Upper lobe of right lung (tissue), 1 donor: ENCODE measurements around the gene NTM. TPM values are rescaled to one million over a fixed set of nuclear protein-coding genes. Genes with fewer than 3 reads are reported as not detected.
"Not testable (repeated sequence)": the region's sequence is repeated elsewhere in the genome, so short reads cannot be mapped to it uniquely, and the experiment has no call there.

Experiments used
- ATAC-seq: fragments of 200-7000 bp; cut with Tn5 transposase; one replicate; pipeline ENCODE4 v1.9.1; 2020; ENCODE audit warnings: mild to moderate bottlenecking, moderate library complexity
- DNase-seq: peaks from one replicate; pipeline ENCODE4 v3.0.0-alpha.2; 2020
- H3K27ac ChIP-seq: fragments of 200-600 bp; one replicate; pipeline ENCODE4 v1.8.0; 2022
- H3K27me3 ChIP-seq: fragments of 200-600 bp; one replicate; pipeline ENCODE4 v1.8.0; 2022; ENCODE audit warnings: mild to moderate bottlenecking
- H3K36me3 ChIP-seq: fragments of 200-600 bp; one replicate; pipeline ENCODE4 v1.8.0; 2022
- H3K4me1 ChIP-seq: fragments of 200-600 bp; one replicate; pipeline ENCODE4 v1.8.0; 2022
- H3K4me3 ChIP-seq: fragments of 200-600 bp; one replicate; pipeline ENCODE4 v1.8.0; 2022; ENCODE audit warnings: mild to moderate bottlenecking
- H3K9me3 ChIP-seq: fragments of 200-600 bp; one replicate; pipeline ENCODE4 v1.8.0; 2022
- intact Hi-C: fragments of 100-400 bp; cut with DNase I; formaldehyde crosslinking; loops from one replicate; pipeline ENCODE4 v1.11.0; 2022
- total RNA-seq: library from RNA; stranded (reverse); fragmentation: NEBNext Ultra II Directional; extraction: Animal tissue kit (Norgen Biotek cat#: 25700); gene quantifications from one replicate; pipeline ENCODE4 v1.2.1, GENCODE V29; 2021
- TF ChIP-seq, protein P1 (sequence below): fragments of 200-600 bp; IDR thresholded peaks from one replicate; pipeline ENCODE4 v1.8.0; 2022; ENCODE audit warnings: antibody characterized with exemption
- donor health status: DM: no; HTN: yes; CAD: no; lungs with severe emphysema.

NTM gene
- total RNA-seq, 1 donor from 2014 or later, result 3.7 TPM

DNA sequence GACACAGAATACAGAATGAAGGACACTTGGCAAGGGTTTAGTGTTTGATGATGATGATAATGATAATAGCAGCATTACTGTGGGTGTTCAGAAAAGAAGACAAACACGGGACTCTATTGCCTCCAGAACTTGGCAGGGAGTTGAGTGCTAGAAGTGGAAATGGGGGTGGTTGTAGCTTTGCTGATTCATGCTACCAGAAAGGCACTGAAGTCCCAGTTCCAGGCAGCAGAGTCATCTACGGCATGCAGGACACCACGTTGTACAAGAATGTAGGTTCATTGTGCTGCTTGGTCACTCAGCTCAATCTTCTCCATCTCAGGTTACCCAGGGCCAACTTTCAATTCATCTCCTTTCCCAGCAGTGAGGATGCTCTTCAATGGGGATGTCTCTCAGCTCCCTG lies 115.7 kb downstream of the NTM start:
- DNase-seq (no peak), ATAC-seq (no peak)
- Histone ChIP-seq H3K27ac (no peak overlapping the region), H3K36me3 (no peaks in the 10 kb centered on the region), H3K9me3 (no peaks in the 10 kb centered on the region), H3K4me3 (no peak overlapping the region), H3K4me1 (no peaks in the 10 kb centered on the region), H3K27me3 (no peaks in the 10 kb centered on the region)
- intact Hi-C loops, result no loop called here
- TF ChIP-seq, protein P1, sequence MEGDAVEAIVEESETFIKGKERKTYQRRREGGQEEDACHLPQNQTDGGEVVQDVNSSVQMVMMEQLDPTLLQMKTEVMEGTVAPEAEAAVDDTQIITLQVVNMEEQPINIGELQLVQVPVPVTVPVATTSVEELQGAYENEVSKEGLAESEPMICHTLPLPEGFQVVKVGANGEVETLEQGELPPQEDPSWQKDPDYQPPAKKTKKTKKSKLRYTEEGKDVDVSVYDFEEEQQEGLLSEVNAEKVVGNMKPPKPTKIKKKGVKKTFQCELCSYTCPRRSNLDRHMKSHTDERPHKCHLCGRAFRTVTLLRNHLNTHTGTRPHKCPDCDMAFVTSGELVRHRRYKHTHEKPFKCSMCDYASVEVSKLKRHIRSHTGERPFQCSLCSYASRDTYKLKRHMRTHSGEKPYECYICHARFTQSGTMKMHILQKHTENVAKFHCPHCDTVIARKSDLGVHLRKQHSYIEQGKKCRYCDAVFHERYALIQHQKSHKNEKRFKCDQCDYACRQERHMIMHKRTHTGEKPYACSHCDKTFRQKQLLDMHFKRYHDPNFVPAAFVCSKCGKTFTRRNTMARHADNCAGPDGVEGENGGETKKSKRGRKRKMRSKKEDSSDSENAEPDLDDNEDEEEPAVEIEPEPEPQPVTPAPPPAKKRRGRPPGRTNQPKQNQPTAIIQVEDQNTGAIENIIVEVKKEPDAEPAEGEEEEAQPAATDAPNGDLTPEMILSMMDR, result no peak

DNA sequence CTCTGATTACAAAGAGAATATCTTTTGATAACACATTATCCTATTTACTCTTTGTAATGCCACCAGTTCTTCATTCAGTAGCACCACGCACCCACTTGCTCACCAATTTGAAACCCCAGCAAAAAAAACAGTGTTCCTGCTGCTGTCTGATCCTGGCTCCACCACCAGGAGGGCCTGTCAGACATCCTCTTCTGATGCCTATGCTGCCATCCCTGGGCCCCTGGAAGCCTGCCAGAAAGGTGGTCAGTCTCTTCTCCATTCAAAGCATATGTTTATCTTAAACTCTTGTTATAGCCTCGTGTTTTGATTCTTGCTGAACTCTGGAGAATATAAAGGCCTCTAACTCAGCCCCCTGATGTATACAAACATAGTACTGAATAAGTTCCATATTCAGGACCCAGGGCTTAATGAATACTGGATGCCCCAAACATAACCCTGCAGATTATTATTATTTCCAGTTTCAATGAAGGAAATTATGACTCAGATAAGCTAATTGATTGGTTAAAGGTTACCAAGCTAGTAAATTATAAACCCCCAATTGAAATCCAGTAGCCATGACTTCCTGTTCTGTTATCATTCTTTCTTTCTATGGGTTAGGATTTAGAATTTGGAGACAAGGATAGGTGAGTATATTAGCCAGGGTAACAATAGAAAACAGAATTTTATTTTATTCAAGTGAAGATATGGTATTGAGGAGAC lies 116.7 kb downstream of the NTM start:
- TF ChIP-seq, protein P1, result no peak
- DNase-seq (no peak), ATAC-seq (no peak)
- no peaks in the 10 kb centered on the region for H3K9me3 ChIP-seq
- no peaks in the 10 kb centered on the region for H3K4me1 ChIP-seq
- H3K27ac ChIP-seq, result no peak overlapping the region
- no peaks in the 10 kb centered on the region for H3K27me3 ChIP-seq
- intact Hi-C loops, result no loop called here
- H3K36me3 ChIP-seq, result no peaks in the 10 kb centered on the region
- H3K4me3 ChIP-seq, result no peak overlapping the region

- ATAC-seq (no peak), DNase-seq (no peak)
- intact Hi-C loops, result no loop called here
Observed at GRCh38 chr11:131488238-131488637, 117.8 kb downstream of the NTM start.

GRCh38 chr11:131491503-131491902 lies 121.1 kb downstream of the NTM start:
- no peaks in the 10 kb centered on the region for H3K36me3 ChIP-seq
- no peaks in the 10 kb centered on the region for H3K4me1 ChIP-seq
- ATAC-seq (no peak), DNase-seq (no peak)
- no peaks in the 10 kb centered on the region for H3K9me3 ChIP-seq
- H3K27ac ChIP-seq, result no peak overlapping the region
- no peaks in the 10 kb centered on the region for H3K27me3 ChIP-seq
- TF ChIP-seq, protein P1, result no peak
- H3K4me3 ChIP-seq, result no peak overlapping the region
- intact Hi-C loops, result no loop called here

More at GRCh38 chr11:131488238-131488637, 117.8 kb downstream of the NTM start:
- no peaks in the 10 kb centered on the region for H3K27me3 ChIP-seq
- no peaks in the 10 kb centered on the region for H3K36me3 ChIP-seq
- no peaks in the 10 kb centered on the region for H3K4me1 ChIP-seq
- TF ChIP-seq, protein P1, result no peak
- no peak overlapping the region for H3K27ac ChIP-seq
- H3K4me3 ChIP-seq, result no peak overlapping the region
- no peaks in the 10 kb centered on the region for H3K9me3 ChIP-seq

GRCh38 chr11:131495423-131495822 lies 125.0 kb downstream of the NTM start:
- no peak for DNase-seq
- ATAC-seq, result peak; percentile 21
- no peaks in the 10 kb centered on the region for H3K9me3 ChIP-seq
- no peak overlapping the region for H3K4me3 ChIP-seq
- no peak overlapping the region for H3K27ac ChIP-seq
- no peaks in the 10 kb centered on the region for H3K4me1 ChIP-seq
- intact Hi-C loops, result no loop called here
- H3K36me3 ChIP-seq, result no peaks in the 10 kb centered on the region
- TF ChIP-seq, protein P1, result no peak
- no peaks in the 10 kb centered on the region for H3K27me3 ChIP-seq

GRCh38 chr11:131497686-131498085 lies 127.3 kb downstream of the NTM start:
- H3K27ac ChIP-seq, H3K4me3 ChIP-seq, H3K9me3 ChIP-seq, H3K27me3 ChIP-seq, H3K4me1 ChIP-seq, H3K36me3 ChIP-seq, DNase-seq, intact Hi-C loops, ATAC-seq: not testable (repeated sequence)
